ENCODE measurements around the gene UPK2.

GRCh38 chr11:118953265-118953664 lies 2.8 kb upstream of the UPK2 start:
- TF ChIP-seq CTCF (optimal IDR thresholded peaks at IDR 0.05 in 1 of 3, IDR thresholded peaks at IDR 0.05 in 1 of 3, conservative IDR thresholded peaks at IDR 0.05 in 1 of 3; ENCODE audit: extremely low read depth in 1 of 3, insufficient read depth in 2 of 3, low read length in 3 of 3) (no peak), EZH2 (IDR thresholded peaks at IDR 0.05; ENCODE audit: low read length) (no peak)
